ENCODE data around the gene GALNT4.

Gene GALNT4

DNA sequence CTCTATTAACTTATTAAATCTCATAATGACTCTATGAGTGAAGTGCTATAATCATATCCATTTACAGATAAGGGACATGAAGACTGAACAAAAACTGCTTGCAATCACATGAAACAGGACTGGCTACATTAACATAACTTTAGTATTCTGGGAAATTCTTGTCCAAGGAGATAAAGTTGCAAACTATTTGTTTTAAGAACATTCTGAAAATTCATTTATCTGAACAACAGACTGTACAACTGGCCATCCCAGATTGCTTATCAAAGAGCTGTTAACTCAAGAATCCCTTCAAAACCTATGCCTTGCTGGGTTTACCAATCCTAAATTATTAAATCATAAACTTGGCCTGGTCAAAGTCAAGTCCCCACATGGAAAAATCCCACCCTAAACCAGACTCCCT is 40.4 kb upstream of the GALNT4 start:
- H3K4me3 ChIP-seq (ENCODE audit: low read depth, low read length): no peak overlapping the region
- no peak for TF ChIP-seq CTCF (IDR thresholded peaks at IDR 0.05; ENCODE audit: low read depth, low read length)

DNA sequence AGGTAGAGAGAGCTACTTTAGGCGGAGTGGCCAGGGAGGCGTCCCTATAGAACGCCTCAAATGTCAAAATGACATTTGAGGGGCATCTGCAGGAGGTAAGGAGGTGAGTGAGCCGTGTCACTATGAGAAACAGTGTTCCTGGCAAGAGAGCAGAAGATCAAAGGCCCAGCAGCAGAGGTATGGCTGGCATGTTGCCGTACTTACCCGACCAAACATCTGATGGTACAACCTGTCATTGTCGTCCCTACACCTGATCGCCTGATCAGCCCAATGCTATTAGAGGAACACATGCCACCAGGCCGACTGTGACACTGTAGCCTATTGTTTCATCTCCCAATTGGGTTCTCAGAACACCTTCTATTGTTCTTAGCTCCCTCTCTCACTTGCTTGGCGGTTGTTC is 35.2 kb upstream of the GALNT4 start:
- H3K4me3 ChIP-seq (ENCODE audit: low read depth, low read length): no peak overlapping the region
- TF ChIP-seq CTCF (IDR thresholded peaks at IDR 0.05; ENCODE audit: low read depth, low read length): no peak

GRCh38 chr12:89556976-89557375 is 32.4 kb upstream of the GALNT4 start:
- H3K4me3 ChIP-seq (ENCODE audit: low read depth, low read length): no peak overlapping the region
- TF ChIP-seq CTCF (IDR thresholded peaks at IDR 0.05; ENCODE audit: low read depth, low read length): no peak

GRCh38 chr12:89552376-89552775 is 27.8 kb upstream of the GALNT4 start:
- no peak for TF ChIP-seq CTCF (IDR thresholded peaks at IDR 0.05; ENCODE audit: low read depth, low read length)

GRCh38 chr12:89551747-89552146 is 27.2 kb upstream of the GALNT4 start:
- TF ChIP-seq CTCF (IDR thresholded peaks at IDR 0.05; ENCODE audit: low read depth, low read length): no peak
- H3K4me3 ChIP-seq (ENCODE audit: low read depth, low read length): no peak overlapping the region

More at GRCh38 chr12:89552376-89552775, 27.8 kb upstream of the GALNT4 start:
- no peak overlapping the region for H3K4me3 ChIP-seq (ENCODE audit: low read depth, low read length)

- TF ChIP-seq CTCF (IDR thresholded peaks at IDR 0.05; ENCODE audit: low read depth, low read length): no peak
- H3K4me3 ChIP-seq (ENCODE audit: low read depth, low read length): no peak overlapping the region
These were observed 22.5 kb upstream of the GALNT4 start for GRCh38 chr12:89547101-89547500.

GRCh38 chr12:89546151-89546550 is 21.6 kb upstream of the GALNT4 start:
- no peak for TF ChIP-seq CTCF (IDR thresholded peaks at IDR 0.05; ENCODE audit: low read depth, low read length)

More at GRCh38 chr12:89546151-89546550, 21.6 kb upstream of the GALNT4 start:
- no peak overlapping the region for H3K4me3 ChIP-seq (ENCODE audit: low read depth, low read length)
